Neural progenitor cell (in vitro differentiated cells): ENCODE data around the gene NCKAP5. TPM values are rescaled to one million over a fixed set of nuclear protein-coding genes. Genes with fewer than 3 reads are reported as not detected.

ENCODE experiments used
- DNase-seq: peaks from one replicate; pipeline ENCODE4 v3.0.0-alpha.2; 2016; ENCODE audit warnings: low spot score
- H2AFZ ChIP-seq: fragments of 200-600 bp; sonication (generic); replicated peaks from 2 replicates; pipeline ENCODE4 v1.6.1; 2016; ENCODE audit warnings: antibody characterized with exemption
- H3F3A ChIP-seq: fragments of 200-600 bp; sonication (generic); 2 replicates; pipeline ENCODE4 v1.6.1; 2016; ENCODE audit warnings: antibody characterized with exemption, low read depth
- H3K27ac ChIP-seq: fragments of 200-600 bp; sonication (generic); 2 replicates; pipeline ENCODE4 v1.5.1; 2016; ENCODE audit warnings: mild to moderate bottlenecking
- H3K27me3 ChIP-seq: fragments of 200-600 bp; sonication (generic); 2 replicates; pipeline ENCODE4 v1.6.1; 2016; ENCODE audit warnings: mild to moderate bottlenecking, moderate library complexity
- H3K36me3 ChIP-seq: fragments of 200-600 bp; sonication (generic); 2 replicates; pipeline ENCODE4 v1.5.1; 2016
- H3K4me1 ChIP-seq: fragments of 200-600 bp; sonication (generic); 2 replicates; pipeline ENCODE4 v1.6.1; 2016; ENCODE audit warnings: mixed run types
- H3K4me2 ChIP-seq: fragments of 200-600 bp; sonication (generic); 2 replicates; pipeline ENCODE4 v1.6.1; 2016
- H3K4me3 ChIP-seq: fragments of 200-600 bp; sonication (generic); 2 replicates; pipeline ENCODE4 v1.5.1; 2016
- H3K79me2 ChIP-seq: fragments of 200-600 bp; sonication (generic); 2 replicates; pipeline ENCODE4 v1.6.1; 2016; ENCODE audit warnings: low read depth
- H3K9ac ChIP-seq: fragments of 200-600 bp; sonication (generic); 2 replicates; pipeline ENCODE4 v1.6.1; 2016
- H3K9me3 ChIP-seq: fragments of 200-600 bp; sonication (generic); 2 replicates; pipeline ENCODE4 v1.5.1; 2016; ENCODE audit warnings: low read depth
- H4K20me1 ChIP-seq: fragments of 200-600 bp; sonication (generic); 2 replicates; pipeline ENCODE4 v1.6.1; 2016; ENCODE audit warnings: low read depth
- H3K27ac Mint-ChIP-seq: 3 replicates; pipeline ENCODE4 v1.8.0; 2021; ENCODE audit warnings: mixed read lengths
- H3K27me3 Mint-ChIP-seq: 2 replicates; pipeline ENCODE4 v1.8.0; 2022; ENCODE audit warnings: low read depth, mild to moderate bottlenecking, inconsistent platforms, moderate library complexity, mixed read lengths; ENCODE audit not compliant: insufficient read depth
- H3K36me3 Mint-ChIP-seq: 3 replicates; pipeline ENCODE4 v1.8.0; 2021; ENCODE audit warnings: mixed read lengths
- H3K4me1 Mint-ChIP-seq: 3 replicates; pipeline ENCODE4 v1.8.0; 2021; ENCODE audit warnings: mixed read lengths
- H3K4me3 Mint-ChIP-seq: 3 replicates; pipeline ENCODE4 v1.8.0; 2021; ENCODE audit warnings: mild to moderate bottlenecking, moderate library complexity, mixed read lengths
- H3K9me3 Mint-ChIP-seq: 3 replicates; pipeline ENCODE4 v1.8.0; 2020; ENCODE audit warnings: mixed read lengths
- EZH2 ChIP-seq: fragments of 200-600 bp; sonication (generic); IDR thresholded peaks from 2 replicates; pipeline ENCODE4 v1.6.1; 2017; ENCODE audit warnings: antibody characterized with exemption, mild to moderate bottlenecking, moderate library complexity
- EZH2phosphoT487 ChIP-seq: fragments of 200-600 bp; sonication (generic); IDR thresholded peaks from 2 replicates; pipeline ENCODE4 v1.6.1; 2017; ENCODE audit warnings: antibody characterized with exemption
- total RNA-seq: library from RNA; depleted of rRNA; stranded (reverse); fragments of >200 nt; gene quantifications from 2 replicates; pipeline ENCODE4 v1.2.3, GENCODE V29; 2015; ENCODE audit warnings: low replicate concordance
- TF ChIP-seq, protein P1 (sequence below): fragments of 200-600 bp; sonication (generic); IDR thresholded peaks from 2 replicates; pipeline ENCODE4 v1.5.1; 2017; ENCODE audit warnings: antibody characterized with exemption, mild to moderate bottlenecking

Gene NCKAP5
- total RNA-seq, 1 donor from 2014 or later, result 0.47 TPM

DNA sequence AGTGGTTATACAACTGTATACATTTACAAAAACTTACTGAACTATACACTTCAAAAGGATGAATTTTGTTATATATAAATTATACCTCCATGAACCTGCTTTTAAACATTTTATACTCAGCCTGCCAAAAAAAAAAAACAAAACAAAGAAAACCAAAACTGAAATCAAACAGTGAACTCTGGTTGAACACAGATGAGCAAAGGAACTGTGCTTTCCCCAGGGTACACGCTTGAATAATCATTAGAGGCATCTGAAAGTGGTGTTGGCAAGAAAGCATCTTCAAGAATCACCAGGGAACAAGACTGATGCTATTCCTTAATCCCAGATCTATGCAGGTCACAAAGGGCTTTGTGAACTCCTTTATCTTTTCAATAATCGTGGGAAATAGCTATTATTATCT, 821.2 kb downstream of the NCKAP5 start:
- peaks cover 7% of the 10 kb centered on the region for H3K36me3 Mint-ChIP-seq
- no peak overlapping the region for H3K4me3 Mint-ChIP-seq
- H3K9me3 Mint-ChIP-seq, result peaks cover 9% of the 10 kb centered on the region
- no peak overlapping the region for H2AFZ ChIP-seq
- no peak overlapping the region for H3K4me2 ChIP-seq
- peaks cover 28% of the 10 kb centered on the region for H3K4me1 Mint-ChIP-seq
- no peaks in the 10 kb centered on the region for H3K27me3 Mint-ChIP-seq
- H3K4me3 ChIP-seq, result no peak overlapping the region
- H3K4me1 ChIP-seq, result no peaks in the 10 kb centered on the region
- H3K9ac ChIP-seq, result no peak overlapping the region
- H4K20me1 ChIP-seq, result no peaks in the 10 kb centered on the region
- TF ChIP-seq EZH2 (no peak), EZH2phosphoT487 (no peak)
- TF ChIP-seq, protein P1, sequence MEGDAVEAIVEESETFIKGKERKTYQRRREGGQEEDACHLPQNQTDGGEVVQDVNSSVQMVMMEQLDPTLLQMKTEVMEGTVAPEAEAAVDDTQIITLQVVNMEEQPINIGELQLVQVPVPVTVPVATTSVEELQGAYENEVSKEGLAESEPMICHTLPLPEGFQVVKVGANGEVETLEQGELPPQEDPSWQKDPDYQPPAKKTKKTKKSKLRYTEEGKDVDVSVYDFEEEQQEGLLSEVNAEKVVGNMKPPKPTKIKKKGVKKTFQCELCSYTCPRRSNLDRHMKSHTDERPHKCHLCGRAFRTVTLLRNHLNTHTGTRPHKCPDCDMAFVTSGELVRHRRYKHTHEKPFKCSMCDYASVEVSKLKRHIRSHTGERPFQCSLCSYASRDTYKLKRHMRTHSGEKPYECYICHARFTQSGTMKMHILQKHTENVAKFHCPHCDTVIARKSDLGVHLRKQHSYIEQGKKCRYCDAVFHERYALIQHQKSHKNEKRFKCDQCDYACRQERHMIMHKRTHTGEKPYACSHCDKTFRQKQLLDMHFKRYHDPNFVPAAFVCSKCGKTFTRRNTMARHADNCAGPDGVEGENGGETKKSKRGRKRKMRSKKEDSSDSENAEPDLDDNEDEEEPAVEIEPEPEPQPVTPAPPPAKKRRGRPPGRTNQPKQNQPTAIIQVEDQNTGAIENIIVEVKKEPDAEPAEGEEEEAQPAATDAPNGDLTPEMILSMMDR, result no peak
- H3K36me3 ChIP-seq, result no peaks in the 10 kb centered on the region
- H3K27me3 ChIP-seq, result no peaks in the 10 kb centered on the region
- H3K27ac Mint-ChIP-seq, result no peak overlapping the region
- no peak overlapping the region for H3K27ac ChIP-seq
- no peaks in the 10 kb centered on the region for H3K79me2 ChIP-seq
- H3F3A ChIP-seq, result no peaks in the 10 kb centered on the region
- DNase-seq, result no peak
- no peaks in the 10 kb centered on the region for H3K9me3 ChIP-seq

DNA sequence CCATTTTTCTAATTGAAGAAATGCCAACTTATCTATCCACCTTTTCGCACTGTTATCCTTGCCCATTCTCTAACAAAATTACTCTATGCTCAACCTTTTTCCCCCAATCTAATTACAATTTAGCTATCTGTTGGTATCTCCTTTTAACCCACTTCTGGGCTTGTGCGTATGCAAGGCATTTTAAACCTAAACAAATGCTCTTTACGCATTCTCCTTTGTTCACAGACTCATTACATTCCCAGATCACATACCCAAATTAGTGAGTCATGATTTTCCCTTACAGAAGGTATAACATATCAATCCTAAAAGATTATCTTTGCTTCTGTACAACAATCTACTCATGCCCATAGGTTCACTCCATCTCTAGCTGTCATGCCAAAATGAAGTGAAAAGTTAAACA, 826.5 kb downstream of the NCKAP5 start:
- Histone ChIP-seq H4K20me1 (no peaks in the 10 kb centered on the region), H2AFZ (no peak overlapping the region), H3K27me3 (no peaks in the 10 kb centered on the region), H3K9ac (no peak overlapping the region), H3K4me1 (no peaks in the 10 kb centered on the region), H3K36me3 (no peaks in the 10 kb centered on the region), H3K79me2 (no peaks in the 10 kb centered on the region), H3K27ac (no peak overlapping the region), H3F3A (no peaks in the 10 kb centered on the region), H3K4me3 (no peak overlapping the region), H3K9me3 (no peaks in the 10 kb centered on the region), H3K4me2 (no peak overlapping the region)
- Mint-ChIP-seq H3K4me1 (no peaks in the 10 kb centered on the region), H3K27ac (no peak overlapping the region), H3K36me3 (peaks cover 5% of the 10 kb centered on the region), H3K4me3 (no peak overlapping the region), H3K9me3 (peaks cover 9% of the 10 kb centered on the region), H3K27me3 (no peaks in the 10 kb centered on the region)
- no peak for DNase-seq
- TF ChIP-seq EZH2 (no peak), EZH2phosphoT487 (no peak)
- TF ChIP-seq, protein P1, result no peak

DNA sequence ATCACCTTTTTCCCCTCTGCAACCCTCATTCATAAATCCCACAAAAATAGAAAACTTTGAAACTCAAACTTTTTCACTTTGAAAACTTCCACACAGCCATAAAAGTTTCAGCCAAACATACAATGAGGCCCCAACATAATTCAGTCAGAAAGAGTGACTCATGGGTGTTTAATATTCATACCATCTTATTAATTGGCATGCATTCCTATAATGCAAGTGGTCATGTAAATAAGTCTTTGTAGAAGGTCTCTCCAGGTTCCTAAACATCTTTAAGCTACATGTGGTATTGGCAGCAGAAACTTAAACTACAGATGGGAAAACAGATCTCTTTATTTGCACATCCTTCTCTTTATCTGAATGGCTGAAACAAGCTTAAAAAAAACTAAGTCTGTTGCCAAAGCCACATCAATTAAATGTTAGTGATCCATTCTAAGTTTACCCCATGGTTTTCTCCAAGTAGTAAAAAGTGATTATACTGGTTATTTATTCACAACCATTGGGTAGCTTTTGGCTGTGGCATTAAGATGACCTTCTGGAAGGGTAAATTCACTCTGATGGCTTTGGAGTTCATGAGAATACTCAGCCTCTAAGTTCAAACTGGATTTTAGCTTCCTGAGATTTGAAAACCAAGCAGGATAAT, 828.1 kb downstream of the NCKAP5 start:
- H3K9me3 Mint-ChIP-seq, result peaks cover 8% of the 10 kb centered on the region
- Histone ChIP-seq H3K79me2 (no peaks in the 10 kb centered on the region), H3K4me1 (no peaks in the 10 kb centered on the region), H3K4me2 (no peak overlapping the region), H4K20me1 (no peaks in the 10 kb centered on the region), H3K4me3 (no peak overlapping the region), H3K27me3 (no peaks in the 10 kb centered on the region), H3K27ac (no peak overlapping the region), H3F3A (no peaks in the 10 kb centered on the region), H2AFZ (no peak overlapping the region), H3K36me3 (no peaks in the 10 kb centered on the region), H3K9ac (no peak overlapping the region), H3K9me3 (no peaks in the 10 kb centered on the region)
- H3K36me3 Mint-ChIP-seq, result peaks cover 3% of the 10 kb centered on the region
- TF ChIP-seq EZH2phosphoT487 (no peak), EZH2 (no peak)
- TF ChIP-seq, protein P1, result no peak
- no peak overlapping the region for H3K4me3 Mint-ChIP-seq
- H3K4me1 Mint-ChIP-seq, result no peaks in the 10 kb centered on the region
- H3K27me3 Mint-ChIP-seq, result no peaks in the 10 kb centered on the region
- no peak for DNase-seq
- H3K27ac Mint-ChIP-seq, result no peak overlapping the region
